Transverse colon (tissue), 4 donors: ENCODE data around the gene PLXDC2. TPM values are rescaled to one million over a fixed set of nuclear protein-coding genes. Genes with fewer than 3 reads are reported as not detected.

Experiments used
- DNase-seq: peaks from one replicate; pipeline ENCODE4 v3.0.0-alpha.2; 2019
- H3K27ac ChIP-seq, 4 donors: fragments of 200-600 bp; sonication (generic); 2 replicates each; pipeline ENCODE4 v1.5.1; 2016 to 2018; ENCODE audit warnings: inconsistent platforms in 4 of 4
- H3K27me3 ChIP-seq: fragments of 200-600 bp; sonication (generic); 2 replicates; pipeline ENCODE4 v1.5.1; 2017; ENCODE audit warnings: inconsistent platforms
- H3K36me3 ChIP-seq, 4 donors: fragments of 200-600 bp; sonication (generic); 2 replicates each; pipeline ENCODE4 v1.5.1; 2017 to 2019; ENCODE audit warnings: inconsistent platforms in 4 of 4
- H3K4me1 ChIP-seq, 4 donors: fragments of 200-600 bp; sonication (generic); 2 replicates each; pipeline ENCODE4 v1.5.1; 2017 to 2020; ENCODE audit warnings: inconsistent platforms in 4 of 4
- H3K4me3 ChIP-seq, 4 donors: fragments of 200-600 bp; sonication (generic); 1 replicate in 1 of 4; 2 replicates in 3 of 4; pipeline versions ENCODE4 v1.5.1 to v1.6.1; 2017 to 2019; ENCODE audit warnings: inconsistent platforms in 4 of 4
- H3K9me3 ChIP-seq, 2 donors: fragments of 200-600 bp; sonication (generic); 2 replicates each; pipeline ENCODE4 v1.5.1; 2017 to 2019; ENCODE audit warnings: inconsistent platforms in 2 of 2
- EP300 ChIP-seq: sonication (generic); formaldehyde crosslinking; IDR thresholded peaks from one replicate; pipeline ENCODE4 v1.6.1; 2017; ENCODE audit warnings: antibody characterized with exemption, low read depth
- POLR2A ChIP-seq: fragments of 450-650 bp; IDR thresholded peaks from one replicate; pipeline ENCODE4 v1.6.1; 2016; ENCODE audit warnings: antibody characterized with exemption, mild to moderate bottlenecking, moderate library complexity
- POLR2AphosphoS5 ChIP-seq, 3 donors: sonication (generic); formaldehyde crosslinking; IDR thresholded peaks; one replicate each; pipeline ENCODE4 v1.6.1; 2016; ENCODE audit warnings: antibody characterized with exemption in 3 of 3
- WGBS, 2 donors: methylation state at CpG; one replicate each; pipeline ENCODE4 v1.1.5; 2018; ENCODE audit warnings: low coverage in 1 of 2; 5-methylcytosine and 5-hydroxymethylcytosine counted together
- in situ Hi-C, 4 donors: fragments of 200-750 bp; cut with MboI; loops; one replicate each; pipeline versions ENCODE4 v1.15.0 to v1.15.1; 2017; ENCODE audit warnings: low sequenced_read_pairs in 3 of 4, low pct_ligation_motif_present in 1 of 4, low pct_unique_long_range_greater_than_20kb in 1 of 4
- intact Hi-C: fragments of 100-400 bp; cut with DNase I; formaldehyde crosslinking; loops from one replicate; pipeline ENCODE4 v1.15.1; 2023; ENCODE audit warnings: low total_unique reads
- total RNA-seq, 4 donors: library from RNA; depleted of rRNA; stranded (reverse); fragments of >200 nt; gene quantifications; one replicate each; pipeline ENCODE4 v1.1.0, GENCODE V29; 2016
- TF ChIP-seq, protein P1 (sequence below), 5 experiments: fragments of 200-600 bp in 3 of 5; fragments of 450-650 bp in 2 of 5; sonication (generic) in 3 of 5; IDR thresholded peaks; 1 replicate in 2 of 5; 2 replicates in 3 of 5; pipeline ENCODE4 v1.5.1; 2016 to 2017; ENCODE audit warnings: antibody characterized with exemption in 5 of 5, inconsistent platforms in 3 of 5, mild to moderate bottlenecking in 2 of 5, moderate library complexity in 1 of 5

Gene PLXDC2
- total RNA-seq, 4 donors from 2014 or later = 12.0 to 32.2 (median 20.3) TPM

DNA sequence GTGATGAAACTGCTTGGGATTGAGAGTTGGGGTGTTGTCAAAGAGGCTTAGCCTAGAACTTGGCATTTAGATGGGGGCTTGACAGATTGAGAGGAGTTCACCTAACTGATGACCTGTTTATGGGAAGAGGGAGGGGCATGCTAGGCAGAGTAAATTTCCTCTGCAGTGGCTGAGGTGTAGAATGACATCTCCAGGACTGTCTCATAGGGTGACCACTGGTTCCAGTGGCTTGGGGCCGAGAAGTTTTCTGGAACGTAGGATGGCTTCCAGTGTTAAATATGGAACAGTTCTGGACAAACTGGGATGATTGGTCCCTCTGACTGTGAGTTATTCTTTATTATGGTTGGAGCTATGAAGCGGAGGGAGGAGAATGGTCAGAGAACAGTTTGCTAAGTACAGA is 186.4 kb downstream of the PLXDC2 start:
- no peak for DNase-seq
- no peak overlapping the region for H3K4me3 ChIP-seq
- intact Hi-C loops (loop anchor here (5.0 kb wide), 1 partner anchor 50 kb away; no protein-coding TSS in a partner anchor), in situ Hi-C loops (no loop called here)
- peak overlapping the region in 1 of 4 donors; percentile 50 for H3K27ac ChIP-seq
- WGBS, 2 donors = 67 to 82% methylated on average over 2 to 3 of the region's 3 CpGs
- TF ChIP-seq, protein P1, sequence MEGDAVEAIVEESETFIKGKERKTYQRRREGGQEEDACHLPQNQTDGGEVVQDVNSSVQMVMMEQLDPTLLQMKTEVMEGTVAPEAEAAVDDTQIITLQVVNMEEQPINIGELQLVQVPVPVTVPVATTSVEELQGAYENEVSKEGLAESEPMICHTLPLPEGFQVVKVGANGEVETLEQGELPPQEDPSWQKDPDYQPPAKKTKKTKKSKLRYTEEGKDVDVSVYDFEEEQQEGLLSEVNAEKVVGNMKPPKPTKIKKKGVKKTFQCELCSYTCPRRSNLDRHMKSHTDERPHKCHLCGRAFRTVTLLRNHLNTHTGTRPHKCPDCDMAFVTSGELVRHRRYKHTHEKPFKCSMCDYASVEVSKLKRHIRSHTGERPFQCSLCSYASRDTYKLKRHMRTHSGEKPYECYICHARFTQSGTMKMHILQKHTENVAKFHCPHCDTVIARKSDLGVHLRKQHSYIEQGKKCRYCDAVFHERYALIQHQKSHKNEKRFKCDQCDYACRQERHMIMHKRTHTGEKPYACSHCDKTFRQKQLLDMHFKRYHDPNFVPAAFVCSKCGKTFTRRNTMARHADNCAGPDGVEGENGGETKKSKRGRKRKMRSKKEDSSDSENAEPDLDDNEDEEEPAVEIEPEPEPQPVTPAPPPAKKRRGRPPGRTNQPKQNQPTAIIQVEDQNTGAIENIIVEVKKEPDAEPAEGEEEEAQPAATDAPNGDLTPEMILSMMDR (IDR thresholded peaks at IDR 0.05) = no peak
- no peak for TF ChIP-seq POLR2A
- TF ChIP-seq POLR2AphosphoS5 (IDR thresholded peaks at IDR 0.05) = no peak
- TF ChIP-seq EP300 = no peak
- no peaks in the 10 kb centered on the region for H3K27me3 ChIP-seq
- no peaks in the 10 kb centered on the region for H3K36me3 ChIP-seq
- no peaks in the 10 kb centered on the region for H3K9me3 ChIP-seq
- peaks cover 0 to 29% (median 17%) of the 10 kb centered on the region in 4 donors for H3K4me1 ChIP-seq

DNA sequence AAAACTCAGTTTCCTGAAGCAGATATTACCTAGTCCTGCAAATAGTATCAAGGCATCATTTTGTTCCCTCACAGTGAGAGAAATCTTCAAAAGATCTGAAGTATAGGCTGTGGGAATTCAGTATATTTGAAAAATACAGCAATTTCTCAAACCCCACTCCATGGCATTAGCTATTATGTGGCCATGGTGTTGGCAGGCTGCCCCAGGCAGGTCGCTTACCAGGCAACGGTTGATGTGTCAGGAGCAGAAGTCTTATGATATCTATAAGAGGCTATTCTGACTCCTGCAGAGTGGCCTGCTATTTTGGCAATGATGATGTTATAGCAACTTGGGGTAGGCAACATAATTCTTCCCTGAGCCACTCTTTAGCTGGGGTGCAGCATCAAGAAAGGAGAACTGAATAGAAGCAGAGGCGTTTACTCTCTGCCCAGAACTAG is 187.9 kb downstream of the PLXDC2 start:
- in situ Hi-C loops (no loop called here), intact Hi-C loops (loop anchor here (5.0 kb wide), 1 partner anchor 48 kb away; no protein-coding TSS in a partner anchor)
- DNase-seq = peak; percentile 28
- H3K36me3 ChIP-seq = no peaks in the 10 kb centered on the region
- WGBS, 2 donors = 42 to 58% methylated on average over 2 to 3 of the region's 3 CpGs
- H3K4me1 ChIP-seq = peaks cover 0 to 16% (median 10%) of the 10 kb centered on the region in 4 donors
- no peak overlapping the region for H3K4me3 ChIP-seq
- H3K27ac ChIP-seq = peak overlapping the region; percentile 49 to 77 (median 71)
- TF ChIP-seq, protein P1 (IDR thresholded peaks at IDR 0.05) = no peak
- TF ChIP-seq POLR2AphosphoS5 (IDR thresholded peaks at IDR 0.05) (no peak), EP300 (no peak), POLR2A (no peak)
- H3K27me3 ChIP-seq = no peaks in the 10 kb centered on the region
- H3K9me3 ChIP-seq = no peaks in the 10 kb centered on the region

DNA sequence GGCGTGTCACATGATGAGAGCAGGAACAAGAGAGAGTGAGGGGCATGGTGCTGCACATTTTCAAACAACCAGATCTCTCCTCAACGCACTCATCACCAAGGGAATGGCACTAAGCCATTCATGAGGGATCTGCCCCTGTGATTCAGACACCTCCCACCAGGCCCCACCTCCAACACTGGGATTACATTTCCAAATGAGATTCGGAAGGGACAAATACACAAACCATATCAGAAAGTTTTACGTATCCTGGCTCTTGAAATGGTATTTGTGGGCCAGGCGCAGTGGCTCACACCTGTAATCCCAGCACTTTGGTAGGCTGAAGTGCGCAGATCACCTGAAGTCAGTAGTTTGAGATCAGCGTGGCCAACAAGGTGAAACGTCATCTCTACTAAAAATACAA is 189.4 kb downstream of the PLXDC2 start:
- in situ Hi-C loops = no loop called here
- WGBS, 2 donors = 89 to 100% methylated on average over 3 to 8 of the region's 8 CpGs
- intact Hi-C loops = no loop called here
- TF ChIP-seq POLR2A = no peak
- Histone ChIP-seq H3K36me3 (no peaks in the 10 kb centered on the region), H3K4me3 (no peak overlapping the region), H3K9me3 (no peaks in the 10 kb centered on the region), H3K4me1 (peaks cover 0 to 9% (median 1%) of the 10 kb centered on the region in 4 donors), H3K27me3 (no peaks in the 10 kb centered on the region), H3K27ac (peak overlapping the region in 2 of 4 donors; percentile 18 to 71)
- no peak for DNase-seq

DNA sequence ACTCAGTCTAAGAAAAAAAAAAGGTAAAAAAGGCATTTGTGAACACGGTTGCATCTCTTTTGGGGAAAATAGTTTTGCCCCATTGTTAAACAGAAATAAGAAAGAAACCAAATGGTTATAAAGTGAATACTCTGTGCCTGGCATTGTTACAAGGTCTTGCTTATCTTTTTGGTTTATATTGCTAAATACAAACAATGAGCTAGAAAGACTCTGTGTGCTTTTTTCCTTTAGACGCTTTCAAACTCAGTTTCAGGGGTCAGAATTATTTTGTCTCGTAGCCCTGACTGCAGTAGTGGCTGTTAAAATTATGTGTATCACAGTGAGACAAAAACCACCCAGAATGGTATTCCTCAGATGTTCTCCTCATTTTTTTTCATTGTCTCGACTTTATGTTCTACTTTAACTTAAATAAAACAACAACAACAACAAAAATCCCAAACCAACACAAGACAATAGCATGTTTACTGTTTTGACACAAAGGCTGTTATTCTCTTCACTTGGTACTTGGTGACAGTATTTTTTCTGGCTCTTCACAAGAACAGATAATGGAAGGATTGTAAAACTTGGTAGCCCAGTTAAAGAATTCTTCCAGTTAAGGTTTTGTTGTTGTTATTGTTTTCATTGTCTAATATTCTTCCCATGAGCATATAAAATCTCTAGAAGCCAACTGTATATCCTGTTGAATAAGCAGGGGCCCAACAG is 190.1 kb downstream of the PLXDC2 start:
- H3K27ac ChIP-seq = no peak overlapping the region
- no peak overlapping the region for H3K4me3 ChIP-seq
- TF ChIP-seq, protein P1 (IDR thresholded peaks at IDR 0.05) = no peak
- TF ChIP-seq EP300 (no peak), POLR2A (no peak), POLR2AphosphoS5 (IDR thresholded peaks at IDR 0.05) (no peak)
- WGBS, 2 donors = 42 to 44% methylated on average over 4 of the region's 4 CpGs
- in situ Hi-C loops (no loop called here), intact Hi-C loops (no loop called here)
- no peak for DNase-seq
- H3K9me3 ChIP-seq = no peaks in the 10 kb centered on the region
- H3K36me3 ChIP-seq = no peaks in the 10 kb centered on the region
- peaks cover 0 to 9% (median 1%) of the 10 kb centered on the region in 4 donors for H3K4me1 ChIP-seq
- no peaks in the 10 kb centered on the region for H3K27me3 ChIP-seq
